HG02759 (cell line): ENCODE data around the gene SPATA6L.
A peak's percentile ranks its signal among the peaks of the same experiment; 100 is the strongest.

Source experiments
- ATAC-seq: cut with Tn5 transposase; IDR thresholded peaks from one replicate; pipeline ENCODE4 v1.9.1; 2021; ENCODE audit warnings: mild to moderate bottlenecking, moderate library complexity; ENCODE audit not compliant: unreplicated experiment

SPATA6L gene, protein sequence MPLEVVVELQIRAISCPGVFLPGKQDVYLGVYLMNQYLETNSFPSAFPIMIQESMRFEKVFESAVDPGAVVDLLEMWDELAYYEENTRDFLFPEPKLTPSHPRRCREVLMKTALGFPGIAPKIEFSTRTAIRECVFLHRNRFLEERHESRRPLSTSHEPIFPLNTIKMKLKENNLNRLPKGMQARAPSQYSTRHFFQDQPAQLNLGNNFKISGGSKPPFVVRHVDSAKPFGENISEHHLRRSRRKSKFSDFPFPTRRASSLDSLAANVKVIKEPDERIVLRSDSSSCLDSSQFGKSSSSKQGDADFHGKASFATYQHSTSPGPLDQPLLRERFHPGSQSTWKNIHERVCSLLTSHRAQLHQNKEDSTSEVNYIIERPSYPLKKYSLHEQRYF

DNA sequence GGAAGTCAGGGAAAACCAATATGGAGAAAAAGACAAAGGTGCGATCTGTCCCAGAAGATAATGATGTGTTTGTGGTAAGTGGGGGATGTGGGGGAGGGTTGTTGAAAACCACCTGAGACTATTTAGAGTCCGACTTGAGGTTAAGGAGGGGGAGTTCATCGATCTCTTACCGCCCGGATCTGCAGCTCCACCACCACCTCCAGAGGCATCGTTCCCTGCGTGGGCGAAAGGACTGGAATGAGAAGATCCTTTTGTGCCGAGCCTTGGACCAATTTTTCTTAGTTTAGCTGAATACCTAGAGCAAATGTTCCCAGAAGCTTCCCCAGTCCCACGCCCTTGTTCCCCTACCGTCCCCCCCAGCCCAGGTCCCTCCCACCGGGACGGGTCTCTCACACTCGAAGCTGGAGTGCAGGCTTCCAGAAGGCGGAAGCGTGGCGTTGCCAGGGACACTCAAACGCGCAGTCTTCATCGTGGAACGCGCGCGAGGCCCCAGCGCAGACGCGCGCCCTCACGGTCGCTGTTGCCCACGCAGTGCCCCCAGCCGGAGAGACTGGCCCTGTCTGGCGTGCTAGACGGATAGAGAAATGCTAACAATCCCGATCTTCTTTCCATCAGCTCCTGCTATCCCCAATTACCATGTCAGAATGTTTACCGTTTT lies at the start of gene SPATA6L:
Gene SPATA6L, minus strand, starts transcription at position 439 of the 658 bp plus-strand sequence. Its CDS starts 230 bp downstream, at position 209.
- peak; percentile 46 for ATAC-seq

DNA sequence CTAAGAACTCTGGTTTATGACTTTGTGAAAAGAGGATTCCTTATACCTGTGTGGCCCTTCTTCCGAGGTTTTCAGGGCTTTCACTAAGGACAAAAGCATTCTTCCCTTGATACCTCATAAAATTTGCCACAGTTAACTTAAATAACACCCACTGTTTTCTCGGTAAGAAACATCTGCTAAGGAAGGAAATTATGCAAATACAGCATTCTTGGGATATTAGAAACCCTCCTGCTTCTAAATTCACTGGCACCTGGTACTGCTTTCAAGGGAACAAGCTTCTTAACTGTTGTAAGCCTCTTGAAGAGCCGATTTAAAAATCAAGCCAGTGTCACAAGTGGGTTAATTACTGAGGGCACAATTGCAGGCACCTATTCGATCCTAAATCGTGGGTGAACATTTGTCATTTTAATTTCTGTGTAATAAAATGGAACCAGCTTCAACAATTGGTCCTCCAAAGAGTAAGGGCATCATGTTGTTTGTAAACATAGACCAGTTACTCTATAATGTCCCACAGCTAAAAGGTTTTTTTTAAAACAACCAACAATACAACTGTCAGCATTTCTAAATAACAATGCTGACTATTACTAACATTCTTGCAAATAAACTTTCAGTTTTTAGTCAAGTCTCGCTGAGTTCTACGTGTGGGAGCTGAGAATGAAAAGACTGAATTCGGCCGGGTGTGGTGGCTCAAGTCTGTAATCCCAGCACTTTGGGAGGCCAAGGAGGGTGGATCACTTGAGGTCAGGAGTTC lies 48.2 kb upstream of the SPATA6L start:
- no peak for ATAC-seq

DNA sequence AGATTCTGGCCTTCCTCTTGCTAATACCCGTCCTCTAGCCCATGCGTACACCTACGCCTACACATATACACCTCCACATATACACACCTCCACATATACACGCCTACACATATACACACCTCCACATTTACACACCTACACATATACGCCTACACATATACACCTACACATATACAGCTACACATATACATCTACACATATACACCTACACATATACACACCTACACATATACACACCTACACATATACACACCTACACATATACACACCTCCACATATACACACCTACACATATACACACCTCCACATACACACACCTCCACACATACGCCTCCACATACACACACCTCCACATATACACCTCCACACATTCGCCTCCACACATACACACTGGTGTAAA lies 47.6 kb upstream of the SPATA6L start:
- no peak for ATAC-seq

DNA sequence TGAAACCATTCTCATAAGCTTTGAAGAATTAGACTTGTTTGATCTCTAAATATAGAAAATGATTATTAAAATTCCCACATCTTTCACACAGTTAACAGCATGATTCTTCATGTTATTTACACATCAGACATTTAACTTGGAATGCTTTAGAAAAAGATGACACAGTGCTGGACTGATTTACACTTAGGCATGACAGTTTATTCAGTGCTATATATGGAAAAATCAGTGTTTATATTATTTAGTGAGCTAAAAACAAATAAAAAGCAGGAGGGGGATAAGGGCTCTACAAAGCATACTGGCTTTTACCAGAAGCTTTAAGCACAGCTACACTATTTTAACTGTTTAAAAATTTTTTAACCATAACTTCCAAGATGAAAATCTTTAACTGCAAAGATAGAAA lies 43.1 kb upstream of the SPATA6L start:
- ATAC-seq: no peak

DNA sequence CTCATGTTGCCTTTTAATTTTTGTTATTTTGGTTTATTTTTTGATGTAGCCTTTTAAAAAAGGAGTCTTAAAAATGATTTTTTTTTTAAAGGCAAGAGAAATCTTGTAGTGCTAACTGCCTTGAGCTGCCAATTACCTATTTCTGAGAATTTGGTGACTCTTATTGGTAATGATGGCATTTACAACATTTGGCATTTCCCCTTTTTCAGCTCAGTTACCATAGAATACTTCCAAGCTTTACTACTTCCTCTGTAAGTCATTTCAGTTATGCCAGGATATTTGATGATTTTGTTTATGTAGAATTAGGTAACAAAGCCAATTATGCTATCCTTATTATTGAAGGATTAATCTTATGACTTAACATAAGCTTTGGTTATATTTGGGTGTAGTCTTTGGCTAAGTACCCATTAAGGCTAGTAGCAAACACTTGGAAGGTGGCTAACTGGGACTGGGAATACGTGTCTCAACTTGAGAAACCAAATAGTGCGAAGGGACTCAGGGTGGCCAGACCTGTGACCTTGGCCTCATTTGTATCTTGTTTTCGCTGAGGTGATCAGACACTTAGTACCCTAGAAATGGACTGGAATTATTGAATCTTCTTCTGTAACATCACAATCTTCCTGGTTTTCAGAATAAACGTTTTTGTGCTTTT lies 40.8 kb upstream of the SPATA6L start:
- ATAC-seq: no peak

DNA sequence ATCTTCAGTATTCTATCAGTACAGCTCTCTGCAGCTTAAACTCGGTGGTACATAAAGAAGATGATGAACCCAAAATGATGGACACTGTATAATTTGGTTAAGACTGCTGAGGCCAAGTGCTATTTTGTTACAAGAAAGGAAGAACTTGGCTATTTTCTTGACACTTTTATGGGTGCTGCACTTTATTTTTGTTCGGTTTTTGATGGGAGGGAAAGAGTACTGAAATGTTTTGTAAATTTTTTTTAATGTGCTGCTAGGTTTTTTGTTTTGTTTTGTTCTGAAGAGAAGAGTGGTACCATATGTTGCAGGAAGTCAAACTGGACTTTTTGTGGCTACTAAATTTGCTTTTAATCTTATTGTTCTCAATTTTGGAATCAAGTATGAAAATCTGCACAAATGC lies 39.7 kb upstream of the SPATA6L start:
- ATAC-seq: no peak

DNA sequence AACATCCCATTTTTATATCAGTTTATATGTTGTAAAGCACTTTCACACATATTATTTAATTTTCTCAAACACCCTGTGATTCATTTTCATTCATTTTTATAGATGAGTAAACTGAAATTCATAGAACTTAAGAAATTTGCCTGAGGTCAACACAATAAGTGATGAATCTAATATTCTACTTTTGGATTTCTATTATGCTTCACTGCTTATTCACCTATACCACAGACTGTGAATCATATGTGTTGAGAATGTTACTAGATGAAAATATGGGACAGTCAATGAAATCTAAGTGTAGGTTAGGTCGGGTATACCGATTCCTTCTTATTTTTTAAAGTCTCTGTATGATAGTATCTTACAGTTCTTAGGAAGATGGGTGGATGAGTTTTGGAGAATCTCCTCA lies 37.8 kb upstream of the SPATA6L start:
- ATAC-seq: no peak

DNA sequence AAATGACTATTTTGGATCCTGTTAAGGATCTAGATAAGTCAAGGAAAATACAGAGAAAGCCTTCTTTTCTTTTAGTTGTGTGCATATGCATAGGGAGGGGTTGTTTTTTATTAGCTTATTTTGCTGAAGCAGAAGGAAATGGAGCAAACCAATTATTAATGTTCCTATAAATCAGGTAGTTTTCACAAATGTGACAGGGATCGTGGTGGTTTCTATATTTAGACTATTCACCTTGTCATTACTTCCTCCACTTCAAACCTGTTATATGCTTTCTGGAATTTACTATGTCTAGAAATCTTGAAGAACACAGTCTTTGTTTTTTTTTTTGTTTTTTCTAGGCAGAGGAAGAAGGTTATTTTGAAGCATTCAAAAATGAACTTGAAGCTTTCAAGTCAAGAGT lies 35.2 kb upstream of the SPATA6L start:
- ATAC-seq: no peak

DNA sequence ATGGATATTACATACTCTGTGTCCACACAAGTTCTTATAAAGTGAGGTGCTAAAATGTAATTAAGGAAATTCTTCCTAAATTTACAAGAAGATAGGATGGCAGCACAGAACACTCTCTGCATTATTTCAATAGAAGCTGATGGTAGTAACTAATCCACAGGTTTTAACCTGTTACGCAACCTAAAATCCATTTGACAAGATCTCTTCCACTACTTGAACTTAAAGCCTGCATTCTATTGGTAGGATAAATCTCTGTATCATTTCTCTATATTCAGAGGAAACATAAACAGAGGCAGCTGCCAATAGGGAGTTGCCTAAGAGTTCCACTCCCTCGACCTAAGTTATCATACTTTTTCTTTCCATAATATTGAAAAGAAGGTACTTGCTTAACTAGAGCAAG lies 34.7 kb upstream of the SPATA6L start:
- no peak for ATAC-seq

DNA sequence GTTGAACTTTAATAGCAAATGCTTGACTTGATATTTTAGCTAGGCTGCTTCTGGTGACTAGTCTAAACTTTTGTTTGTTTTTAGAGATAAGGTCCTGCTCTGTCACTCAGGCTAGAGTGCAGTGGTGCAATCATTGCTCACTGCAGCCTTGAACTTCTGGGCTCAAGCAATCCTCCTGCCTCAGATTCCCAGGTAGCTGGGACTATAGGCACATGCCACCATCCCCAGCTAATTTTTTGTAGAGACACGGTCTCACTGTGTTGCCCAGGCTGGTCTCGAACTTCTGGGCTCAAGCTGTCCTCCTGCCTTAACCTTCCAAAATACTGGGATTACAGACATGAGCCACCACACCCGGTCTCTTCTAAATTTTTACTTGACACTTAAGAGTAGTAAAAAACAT lies 33.8 kb upstream of the SPATA6L start:
- no peak for ATAC-seq

DNA sequence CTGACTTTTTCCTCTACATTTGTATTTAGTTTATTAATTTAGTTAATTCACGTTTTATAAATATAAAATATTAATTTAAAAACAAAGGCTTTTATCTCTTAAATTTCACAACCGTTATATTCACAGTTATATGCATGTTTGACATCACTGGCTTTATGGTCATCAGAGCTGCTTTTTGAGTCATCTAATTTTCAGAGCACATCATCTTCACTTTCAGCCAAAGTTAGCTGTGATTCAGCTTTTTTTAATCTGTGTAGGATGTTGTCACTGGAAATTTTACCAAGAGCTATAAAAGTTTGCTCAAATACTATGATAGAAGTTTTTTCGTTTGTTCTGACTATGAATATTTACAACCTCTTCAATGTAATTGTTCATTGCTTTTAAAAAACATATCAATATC lies 25.5 kb upstream of the SPATA6L start:
- no peak for ATAC-seq

DNA sequence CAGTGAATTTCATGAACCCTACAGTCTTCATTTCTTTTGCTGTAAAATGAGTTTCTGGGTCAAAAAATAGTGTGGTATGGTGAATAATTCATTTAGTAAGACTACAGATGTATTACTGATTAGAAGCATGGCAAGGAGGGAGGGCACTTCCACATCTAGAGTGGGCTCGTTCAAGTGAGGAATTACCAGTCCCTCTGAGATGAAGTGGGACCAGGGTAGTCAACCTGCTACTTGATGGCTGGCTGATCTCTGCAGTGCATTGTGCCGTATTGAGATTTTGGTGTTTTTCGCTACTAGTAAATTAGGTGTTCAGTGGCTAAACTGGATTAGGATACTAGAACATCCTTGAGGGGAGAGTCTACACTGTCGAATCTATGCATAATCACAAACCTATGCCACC lies 23.9 kb upstream of the SPATA6L start:
- peak; percentile 74 for ATAC-seq

DNA sequence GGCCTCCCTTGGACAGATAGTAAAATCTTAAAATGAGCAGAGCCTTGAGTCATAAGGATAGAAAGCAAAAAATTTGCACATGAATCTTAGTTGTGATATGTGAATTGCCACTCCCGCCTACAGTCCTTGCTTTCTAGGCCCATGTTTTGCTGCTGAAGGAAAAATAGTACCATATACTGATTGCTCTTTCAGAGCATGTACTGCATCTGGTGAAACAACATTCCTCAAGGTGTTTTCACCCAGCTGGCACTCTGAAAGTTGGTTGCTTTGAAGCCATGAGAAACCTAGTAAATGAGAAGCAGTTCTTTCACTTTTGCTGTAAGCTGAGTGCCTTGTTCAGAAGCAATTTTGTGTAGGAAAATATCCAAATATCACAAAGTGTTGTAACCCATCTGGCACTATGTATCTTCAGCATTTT lies 23.4 kb upstream of the SPATA6L start:
- peak; percentile 68 for ATAC-seq

DNA sequence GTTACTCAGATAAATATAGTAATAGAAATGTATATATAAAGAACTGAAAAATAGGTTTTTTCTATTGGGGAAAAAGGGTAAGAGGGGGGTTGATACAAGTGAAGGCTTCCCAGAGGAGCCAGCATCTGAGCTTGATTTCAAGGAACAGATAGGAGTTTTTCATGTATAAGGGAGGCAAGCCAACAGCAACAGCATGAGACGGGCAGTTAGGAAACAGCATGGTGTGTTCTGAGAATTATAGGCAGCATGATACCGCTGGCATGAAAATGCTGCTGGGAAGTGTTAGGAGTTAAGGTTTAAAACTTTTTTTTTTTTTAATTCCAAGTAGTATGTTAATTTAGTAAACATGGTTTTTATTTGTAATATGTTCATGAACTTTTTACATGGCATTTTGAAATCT lies 22.7 kb upstream of the SPATA6L start:
- ATAC-seq: no peak

DNA sequence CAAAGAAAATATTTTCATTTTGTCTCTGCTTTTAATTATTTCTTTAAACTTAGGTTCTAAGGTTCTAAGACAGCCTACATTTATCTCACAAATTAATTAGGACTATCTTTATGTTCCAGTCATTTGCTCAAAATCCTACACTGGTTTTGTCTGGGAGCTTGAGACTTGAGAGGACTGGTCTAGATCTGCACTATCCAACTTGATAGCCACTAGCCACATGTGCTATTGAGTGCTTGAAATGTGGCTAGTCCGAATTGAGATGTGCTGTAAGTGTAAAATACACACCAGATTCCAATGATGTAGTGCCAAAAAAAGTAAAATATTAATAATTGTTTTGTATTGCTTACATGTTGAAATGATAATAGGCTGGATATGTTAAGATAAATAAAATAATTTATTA lies 20.3 kb upstream of the SPATA6L start:
- ATAC-seq: no peak

DNA sequence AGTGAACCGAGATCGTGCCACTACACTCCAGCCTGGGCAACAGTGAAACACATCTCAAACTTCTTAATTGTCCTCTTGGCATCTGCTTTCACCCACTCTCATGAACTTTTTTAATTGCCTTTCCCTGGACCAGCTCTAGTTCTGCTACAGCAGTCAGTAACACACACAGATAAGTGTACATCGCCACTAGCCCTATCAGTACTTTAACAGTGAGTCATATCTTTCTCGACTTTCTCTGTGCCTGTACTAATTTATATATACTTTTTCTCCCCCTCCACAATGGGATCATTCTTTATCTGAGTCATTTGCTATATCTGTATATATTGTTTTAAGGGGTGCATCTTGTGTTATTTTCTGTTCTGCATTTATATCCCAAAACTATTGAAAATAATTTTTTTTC lies 19.8 kb upstream of the SPATA6L start:
- no peak for ATAC-seq

DNA sequence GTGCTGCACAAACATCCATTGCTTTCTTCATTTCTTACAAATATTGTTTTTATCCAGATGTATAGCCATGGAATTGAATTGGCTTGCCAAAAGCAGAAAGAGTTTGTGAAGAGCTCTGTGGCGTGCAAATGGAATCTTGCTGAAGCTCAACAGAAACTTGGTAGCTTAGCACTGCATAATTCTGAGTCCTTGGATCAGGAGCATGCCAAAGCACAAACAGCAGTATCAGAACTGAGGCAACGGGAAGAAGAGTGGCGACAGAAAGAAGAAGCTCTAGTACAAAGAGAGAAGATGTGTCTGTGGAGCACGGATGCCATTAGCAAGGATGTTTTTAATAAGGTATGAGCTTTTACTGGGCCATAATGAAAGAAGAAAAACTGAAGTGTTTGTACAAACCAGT lies 18.5 kb upstream of the SPATA6L start:
- no peak for ATAC-seq

DNA sequence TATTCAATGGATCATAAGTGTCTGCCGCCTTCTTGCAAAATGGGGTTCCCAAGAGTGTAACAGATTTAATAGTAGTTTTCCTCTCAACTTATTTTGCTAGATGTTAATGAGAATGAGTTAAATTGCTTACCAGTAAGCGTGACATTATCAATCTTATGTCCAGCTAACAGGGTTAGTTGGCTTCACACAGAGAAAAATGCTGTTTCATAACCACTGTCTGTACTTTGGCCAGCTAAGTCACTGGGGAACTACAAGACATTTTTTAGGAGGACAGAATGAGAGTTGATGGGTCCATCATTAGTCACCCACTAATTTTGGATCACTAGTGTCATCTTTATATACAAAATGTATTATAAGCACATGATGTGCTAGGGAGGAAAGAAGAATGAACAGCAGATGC lies 14.5 kb upstream of the SPATA6L start:
- no peak for ATAC-seq

DNA sequence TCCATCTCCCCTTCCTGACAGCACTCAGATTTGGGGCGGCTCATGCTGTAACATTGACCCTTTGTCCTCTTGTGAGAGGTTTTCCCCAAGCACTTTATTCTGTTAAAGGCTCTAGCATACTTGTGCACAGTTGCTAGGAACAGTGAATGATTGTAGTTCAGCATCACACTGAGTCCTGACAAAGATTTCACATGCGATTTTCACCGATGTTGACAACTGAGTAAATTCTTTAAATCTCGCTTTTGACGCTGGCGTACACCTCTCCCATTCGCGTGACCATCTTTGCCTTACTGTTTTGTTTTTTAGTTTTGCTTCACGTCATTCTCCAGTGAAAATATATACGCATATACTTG lies 13.9 kb upstream of the SPATA6L start:
- ATAC-seq: no peak

DNA sequence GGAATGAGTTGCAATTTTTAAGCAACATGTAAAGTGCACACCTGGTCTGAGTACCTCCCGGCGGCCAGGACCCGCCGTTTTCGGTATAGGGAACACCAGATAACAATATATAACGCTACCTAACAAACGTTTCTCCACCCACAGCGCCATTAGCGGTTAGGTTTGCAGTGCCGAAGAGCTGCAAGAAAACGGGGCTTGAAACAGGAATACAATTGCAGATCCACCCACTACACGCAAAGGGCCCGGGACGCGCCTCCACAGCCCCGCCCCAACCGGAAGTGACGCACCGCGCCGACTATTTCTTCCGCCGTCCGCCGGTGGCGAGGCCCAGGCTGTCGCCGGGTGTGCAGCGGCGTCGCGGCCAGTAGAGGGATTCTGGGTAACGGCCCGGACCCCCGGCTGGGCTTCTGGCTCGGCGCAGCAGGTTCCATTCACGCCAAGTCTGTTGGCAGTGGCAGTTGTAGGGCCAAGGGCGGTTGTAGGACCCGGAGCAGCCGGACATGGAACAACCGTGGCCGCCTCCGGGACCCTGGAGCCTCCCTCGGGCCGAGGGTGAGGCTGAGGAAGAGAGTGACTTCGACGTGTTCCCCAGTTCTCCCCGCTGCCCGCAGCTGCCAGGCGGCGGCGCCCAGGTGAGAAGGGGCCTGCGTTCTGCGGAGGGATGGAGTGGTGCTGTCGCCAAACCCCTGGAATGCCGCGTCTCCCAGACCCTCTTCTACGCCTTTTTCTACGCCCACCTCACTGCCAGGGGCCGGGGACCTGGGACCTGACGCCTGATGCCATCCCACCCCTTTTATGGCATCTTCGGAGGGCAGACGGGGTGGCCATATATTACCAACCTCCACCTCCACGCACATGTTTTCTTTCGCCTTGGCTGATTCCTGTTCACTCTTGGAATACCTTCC lies 13.2 kb upstream of the SPATA6L start, which contains the start of gene CDC37L1:
Gene CDC37L1, plus strand, starts transcription at position 302 of the 905 bp plus-strand sequence. Its CDS starts 199 bp downstream, at position 501.
- ATAC-seq: peak; percentile 97
